Stimulated activated CD8-positive, alpha-beta memory T cell treated with anti-CD3 and anti-CD28 coated beads, Interleukin-12 subunit alpha, Interleukin-12 subunit beta, amount 100 ng/mL, for 24 hours (primary cell): ENCODE data around the gene RGS17.
"Not testable (repeated sequence)": the region's sequence is repeated elsewhere in the genome, so short reads cannot be mapped to it uniquely, and the experiment has no call there.

ENCODE experiments used
- DNase-seq: peaks from one replicate; pipeline ENCODE4 v3.0.0-alpha.2; 2020; ENCODE audit errors: extremely low read depth

Gene RGS17

GRCh38 chr6:153131037-153131981 is at the start of gene RGS17:
RGS17 (minus strand) TSS chr6:153131282; CDS start chr6:153044018, 87,264 bp downstream.
- no peak for DNase-seq

GRCh38 chr6:153172815-153173214 is 41.7 kb upstream of the RGS17 start:
- DNase-seq: no peak

GRCh38 chr6:153170511-153170910 is 39.4 kb upstream of the RGS17 start:
- no peak for DNase-seq

- DNase-seq: no peak
These were observed 36.8 kb upstream of the RGS17 start for GRCh38 chr6:153167907-153168306.

GRCh38 chr6:153167061-153167891 is 36.2 kb upstream of the RGS17 start:
- no peak for DNase-seq

- no peak for DNase-seq
These were observed 31.6 kb upstream of the RGS17 start for GRCh38 chr6:153162646-153163045.

- no peak for DNase-seq
These were observed 31.1 kb upstream of the RGS17 start for GRCh38 chr6:153162172-153162571.

- no peak for DNase-seq
These were observed 29.1 kb upstream of the RGS17 start for GRCh38 chr6:153160221-153160620.

- DNase-seq: no peak
These were observed 19.8 kb upstream of the RGS17 start for GRCh38 chr6:153150752-153151440.

GRCh38 chr6:153150371-153150751 is 19.3 kb upstream of the RGS17 start:
- no peak for DNase-seq

- DNase-seq: no peak
These were observed 18.8 kb upstream of the RGS17 start for GRCh38 chr6:153149891-153150290.

GRCh38 chr6:153146413-153146812 is 15.3 kb upstream of the RGS17 start:
- no peak for DNase-seq

GRCh38 chr6:153145591-153145990 is 14.5 kb upstream of the RGS17 start:
- DNase-seq: no peak

GRCh38 chr6:153143200-153143599 is 12.1 kb upstream of the RGS17 start:
- no peak for DNase-seq

GRCh38 chr6:153140299-153140698 is 9.2 kb upstream of the RGS17 start:
- no peak for DNase-seq

- no peak for DNase-seq
These were observed 7.8 kb upstream of the RGS17 start for GRCh38 chr6:153138930-153139329.

GRCh38 chr6:153135681-153136080 is 4.6 kb upstream of the RGS17 start:
- no peak for DNase-seq

GRCh38 chr6:153133667-153134066 is 2.6 kb upstream of the RGS17 start:
- not testable (repeated sequence) for DNase-seq

- DNase-seq: no peak
These were observed 506 bp downstream of the RGS17 start for GRCh38 chr6:153130515-153131036.

GRCh38 chr6:153129873-153130514 is 1.1 kb downstream of the RGS17 start:
- DNase-seq: no peak

- no peak for DNase-seq
These were observed 4.9 kb downstream of the RGS17 start for GRCh38 chr6:153126218-153126617.
